Measurements from ENCODE around the gene RPS28.

RPS28 gene

DNA sequence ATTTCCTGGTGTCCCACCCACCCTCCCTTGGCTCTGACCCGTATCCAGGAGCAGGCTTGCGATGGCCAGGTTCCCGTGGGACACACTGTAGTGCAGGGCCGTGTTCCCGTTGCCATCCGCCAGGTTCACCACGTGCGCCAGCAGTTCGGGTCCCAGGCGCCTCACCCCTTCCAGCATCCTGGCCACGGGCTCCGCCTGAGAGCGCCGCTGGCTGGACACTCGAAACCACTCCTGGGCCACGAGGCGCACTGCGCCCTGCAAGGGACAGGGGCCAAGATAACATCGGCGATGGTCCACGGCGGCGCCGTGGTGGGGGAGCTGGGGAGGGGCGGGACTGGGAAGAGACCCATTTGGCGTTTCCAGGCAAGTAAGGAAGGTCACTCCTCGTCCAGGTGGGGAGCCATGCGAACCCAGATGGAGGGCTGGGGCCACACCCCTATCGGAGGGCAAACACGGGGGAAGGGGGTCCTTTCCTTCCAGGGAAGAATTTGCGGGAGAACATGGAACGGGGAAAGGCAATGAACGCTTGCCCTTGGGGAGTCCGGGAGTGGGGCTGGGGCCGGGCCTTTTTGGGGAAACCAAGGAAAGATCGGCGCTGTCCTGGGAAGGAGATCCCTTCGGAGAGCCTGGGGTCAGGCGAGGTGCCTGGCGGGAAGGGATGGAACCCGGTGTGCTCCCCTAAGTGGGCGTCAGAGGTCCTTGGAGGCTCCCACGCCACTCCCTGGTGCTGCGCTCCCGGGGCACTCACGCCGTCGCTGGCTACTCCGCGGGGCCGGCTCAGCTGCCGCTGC is 11.9 kb downstream of the RPS28 start:
- no peak overlapping the region for H3K4me3 ChIP-seq (ENCODE audit: control insufficient read depth, low read depth, low read length)
- TF ChIP-seq, protein P1, sequence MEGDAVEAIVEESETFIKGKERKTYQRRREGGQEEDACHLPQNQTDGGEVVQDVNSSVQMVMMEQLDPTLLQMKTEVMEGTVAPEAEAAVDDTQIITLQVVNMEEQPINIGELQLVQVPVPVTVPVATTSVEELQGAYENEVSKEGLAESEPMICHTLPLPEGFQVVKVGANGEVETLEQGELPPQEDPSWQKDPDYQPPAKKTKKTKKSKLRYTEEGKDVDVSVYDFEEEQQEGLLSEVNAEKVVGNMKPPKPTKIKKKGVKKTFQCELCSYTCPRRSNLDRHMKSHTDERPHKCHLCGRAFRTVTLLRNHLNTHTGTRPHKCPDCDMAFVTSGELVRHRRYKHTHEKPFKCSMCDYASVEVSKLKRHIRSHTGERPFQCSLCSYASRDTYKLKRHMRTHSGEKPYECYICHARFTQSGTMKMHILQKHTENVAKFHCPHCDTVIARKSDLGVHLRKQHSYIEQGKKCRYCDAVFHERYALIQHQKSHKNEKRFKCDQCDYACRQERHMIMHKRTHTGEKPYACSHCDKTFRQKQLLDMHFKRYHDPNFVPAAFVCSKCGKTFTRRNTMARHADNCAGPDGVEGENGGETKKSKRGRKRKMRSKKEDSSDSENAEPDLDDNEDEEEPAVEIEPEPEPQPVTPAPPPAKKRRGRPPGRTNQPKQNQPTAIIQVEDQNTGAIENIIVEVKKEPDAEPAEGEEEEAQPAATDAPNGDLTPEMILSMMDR (IDR thresholded peaks at IDR 0.05; ENCODE audit: control insufficient read depth, insufficient read depth, low read depth, low read length, missing control alignments), result no peak
- no peak for DNase-seq (ENCODE audit: low read depth)

- DNase-seq (ENCODE audit: low read depth), result no peak
- H3K4me3 ChIP-seq (ENCODE audit: control insufficient read depth, low read depth, low read length), result no peak overlapping the region
- TF ChIP-seq, protein P1 (IDR thresholded peaks at IDR 0.05; ENCODE audit: control insufficient read depth, insufficient read depth, low read depth, low read length, missing control alignments), result no peak
Observed at GRCh38 chr19:8333767-8334457, 12.6 kb downstream of the RPS28 start.

DNA sequence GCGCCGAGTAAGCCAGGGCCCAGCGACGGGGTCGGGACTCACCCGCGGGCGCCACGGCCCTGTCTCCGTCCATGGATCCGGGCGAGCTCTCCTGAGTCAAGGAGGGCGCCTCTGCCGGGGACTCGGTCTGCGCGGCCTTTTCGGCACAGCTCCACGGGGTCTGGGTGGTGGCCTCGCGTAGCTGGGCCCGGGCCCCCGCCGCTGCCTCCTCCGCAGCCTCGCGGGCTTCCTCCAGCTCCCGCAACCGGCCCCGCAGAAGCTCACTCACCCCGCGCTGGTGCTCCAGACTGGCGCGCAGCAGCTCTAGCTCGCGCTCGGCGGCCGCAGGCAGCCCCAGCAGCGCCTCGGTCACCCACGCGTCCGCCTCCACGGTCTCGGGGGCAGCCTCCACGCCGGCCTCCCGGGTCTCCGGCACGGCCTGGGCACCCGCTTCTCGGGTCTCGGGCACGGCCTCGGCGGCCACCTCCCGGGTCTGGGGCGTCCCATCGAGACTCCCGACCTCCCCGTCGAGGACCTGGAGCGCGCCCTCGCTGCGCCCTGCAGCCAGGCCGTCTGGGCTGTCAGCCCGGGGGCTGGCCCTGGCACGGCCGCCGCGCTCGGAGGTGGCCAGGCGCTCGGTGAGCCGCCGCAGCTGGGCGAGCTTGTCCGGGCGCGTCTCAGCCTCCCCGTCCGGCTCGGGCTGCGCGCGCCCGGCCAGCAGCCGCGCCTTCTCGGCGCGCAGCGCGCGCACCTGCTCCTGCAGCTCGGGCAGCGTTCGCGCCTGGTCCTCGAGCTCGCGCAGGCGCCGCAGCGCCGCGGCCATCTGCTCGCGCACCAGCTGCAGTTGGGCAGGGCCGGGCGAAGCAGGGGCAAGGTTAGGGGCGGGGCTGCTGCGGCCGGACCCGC is 13.4 kb downstream of the RPS28 start:
- no peak overlapping the region; the same call in 1 of the 2 replicates for H3K4me3 ChIP-seq (ENCODE audit: control insufficient read depth, low read depth, low read length)
- no peak for DNase-seq (ENCODE audit: low read depth)
- TF ChIP-seq, protein P1 (IDR thresholded peaks at IDR 0.05; ENCODE audit: control insufficient read depth, insufficient read depth, low read depth, low read length, missing control alignments), result no peak

DNA sequence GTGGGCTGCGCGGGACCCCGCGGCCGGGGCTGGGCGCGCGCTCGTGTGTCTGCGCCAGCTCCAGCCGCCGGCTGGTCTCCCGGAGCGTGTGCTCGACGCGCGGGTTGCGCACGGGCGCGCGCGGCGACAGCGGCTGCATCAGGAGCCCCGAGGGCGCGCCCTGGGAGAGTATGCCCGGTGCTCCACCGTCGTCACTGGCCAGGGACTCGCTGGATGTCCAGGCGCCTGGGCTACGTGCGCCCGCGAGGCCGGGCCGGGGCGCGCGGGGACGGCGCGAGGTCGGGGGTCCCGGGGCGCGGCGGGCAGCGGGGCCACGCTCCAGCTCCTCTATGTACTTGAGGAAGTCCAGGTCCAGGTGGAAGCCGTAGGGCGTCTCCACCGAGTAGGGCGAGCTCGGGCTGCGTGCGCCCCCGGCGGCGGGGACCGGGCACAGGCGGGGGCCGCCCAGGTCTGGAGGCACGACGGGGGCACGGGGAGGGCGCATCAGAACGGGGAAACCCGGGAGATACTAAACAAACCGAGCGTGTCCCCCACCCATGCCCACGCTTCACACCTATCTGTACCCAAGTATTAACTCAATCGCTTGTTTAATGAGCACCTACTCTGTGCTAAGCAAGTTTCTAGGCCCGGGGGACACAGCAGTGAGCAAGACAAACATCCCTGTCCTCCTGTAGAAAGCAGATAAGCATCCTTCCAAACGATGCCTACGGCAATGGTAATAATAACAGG is 14.2 kb downstream of the RPS28 start:
- H3K4me3 ChIP-seq (ENCODE audit: control insufficient read depth, low read depth, low read length), result no peak overlapping the region
- DNase-seq (ENCODE audit: low read depth), result no peak
- TF ChIP-seq, protein P1 (IDR thresholded peaks at IDR 0.05; ENCODE audit: control insufficient read depth, insufficient read depth, low read depth, low read length, missing control alignments), result no peak

DNA sequence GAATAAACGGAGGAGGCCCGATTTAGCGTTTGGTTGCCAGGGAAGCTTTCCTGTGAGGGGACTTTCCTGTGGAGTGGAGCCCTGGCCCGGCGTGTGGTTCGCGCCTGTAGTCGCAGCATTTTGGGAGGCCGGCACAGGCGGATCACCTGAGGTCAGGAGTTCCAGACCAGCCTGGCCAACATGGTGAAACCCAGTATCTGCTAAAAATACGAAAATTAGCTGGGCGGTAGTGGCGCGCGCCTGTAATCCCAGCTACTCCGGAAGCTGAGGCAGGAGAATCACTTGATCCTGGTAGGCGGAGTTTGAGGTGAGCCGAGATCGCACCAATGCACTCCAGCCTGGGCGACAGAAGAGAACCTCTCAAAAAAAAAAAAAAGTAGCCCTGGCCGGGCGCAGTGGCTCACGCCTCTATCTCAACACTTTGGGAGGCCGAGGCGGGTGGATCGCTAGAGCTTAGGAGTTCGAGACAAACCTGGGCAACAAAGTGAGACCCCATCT is 14.8 kb downstream of the RPS28 start:
- TF ChIP-seq, protein P1 (IDR thresholded peaks at IDR 0.05; ENCODE audit: control insufficient read depth, insufficient read depth, low read depth, low read length, missing control alignments), result no peak
- no peak overlapping the region for H3K4me3 ChIP-seq (ENCODE audit: control insufficient read depth, low read depth, low read length)
- no peak for DNase-seq (ENCODE audit: low read depth)

All from AG09309 (cell line).